Stomach (tissue), 4 donors: ENCODE measurements around the gene GABARAP.

Experiments
- POLR2A ChIP-seq, 4 donors: fragments of 450-650 bp; IDR thresholded peaks; one replicate each; pipeline ENCODE4 v1.6.1; 2016; ENCODE audit warnings: antibody characterized with exemption in 4 of 4, control low read depth in 2 of 4, mild to moderate bottlenecking in 1 of 4, moderate library complexity in 1 of 4
- POLR2AphosphoS5 ChIP-seq, 3 donors: sonication (generic); formaldehyde crosslinking; IDR thresholded peaks; one replicate each; pipeline ENCODE4 v1.6.1; 2016; ENCODE audit warnings: antibody characterized with exemption in 3 of 3
- TF ChIP-seq, protein P1 (sequence below), 7 experiments: fragments of 450-650 bp in 4 of 7; fragments of 200-600 bp in 3 of 7; sonication (generic) in 3 of 7; IDR thresholded peaks; one replicate each; pipeline ENCODE4 v1.5.1; 2016 to 2019; ENCODE audit warnings: antibody characterized with exemption in 7 of 7, control low read depth in 2 of 7, mild to moderate bottlenecking in 1 of 7

DNA sequence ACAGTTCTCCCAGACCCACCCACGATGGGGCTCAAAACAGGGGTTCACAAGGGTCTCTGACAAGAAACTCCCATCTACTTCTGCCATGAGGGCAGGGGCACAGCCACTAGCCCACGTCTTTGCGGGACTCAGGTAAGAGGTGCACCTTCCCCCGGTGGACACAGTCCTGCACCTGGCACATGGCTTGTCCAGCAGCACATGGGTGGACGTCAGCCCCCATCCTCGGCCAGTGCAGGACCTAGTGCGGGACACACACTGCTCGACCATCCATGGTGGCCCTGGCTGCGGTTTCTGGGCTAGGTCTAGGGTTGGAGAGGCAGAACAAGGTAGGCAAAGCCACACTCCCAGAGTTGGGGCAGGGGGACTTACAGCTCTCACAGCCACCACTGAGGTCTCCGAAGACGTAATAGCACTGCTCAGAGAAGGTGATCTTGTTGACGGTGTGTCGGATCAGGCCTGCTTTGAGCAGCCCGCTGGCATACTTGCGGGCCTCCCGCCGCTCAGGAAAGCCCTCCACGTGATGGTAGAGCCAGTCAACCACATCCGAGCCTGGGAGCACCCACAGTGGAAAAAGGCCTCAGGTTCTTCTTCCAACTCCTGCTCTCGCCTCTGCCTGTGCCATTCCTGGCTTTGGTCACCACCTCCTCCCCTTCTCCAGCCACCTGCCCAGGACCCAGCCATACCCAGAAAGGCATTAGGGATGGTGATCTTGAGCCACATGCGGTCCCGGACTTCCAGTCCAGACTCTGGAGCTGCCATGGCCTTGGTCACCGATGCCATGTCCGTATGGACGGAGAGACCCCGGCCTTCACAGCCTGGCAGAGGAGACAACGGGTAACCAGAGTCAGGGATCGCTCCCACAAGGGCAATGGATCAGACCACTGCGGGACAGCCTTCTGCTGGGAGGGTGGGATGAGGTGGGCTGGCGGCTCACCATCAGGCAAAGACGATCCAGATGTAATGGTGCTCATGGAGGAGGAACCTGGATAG is 15.2 kb downstream of the GABARAP start:
- TF ChIP-seq POLR2AphosphoS5 (IDR thresholded peaks at IDR 0.05) (no peak), POLR2A (IDR thresholded peaks at IDR 0.05) (no peak)
- TF ChIP-seq, protein P1, sequence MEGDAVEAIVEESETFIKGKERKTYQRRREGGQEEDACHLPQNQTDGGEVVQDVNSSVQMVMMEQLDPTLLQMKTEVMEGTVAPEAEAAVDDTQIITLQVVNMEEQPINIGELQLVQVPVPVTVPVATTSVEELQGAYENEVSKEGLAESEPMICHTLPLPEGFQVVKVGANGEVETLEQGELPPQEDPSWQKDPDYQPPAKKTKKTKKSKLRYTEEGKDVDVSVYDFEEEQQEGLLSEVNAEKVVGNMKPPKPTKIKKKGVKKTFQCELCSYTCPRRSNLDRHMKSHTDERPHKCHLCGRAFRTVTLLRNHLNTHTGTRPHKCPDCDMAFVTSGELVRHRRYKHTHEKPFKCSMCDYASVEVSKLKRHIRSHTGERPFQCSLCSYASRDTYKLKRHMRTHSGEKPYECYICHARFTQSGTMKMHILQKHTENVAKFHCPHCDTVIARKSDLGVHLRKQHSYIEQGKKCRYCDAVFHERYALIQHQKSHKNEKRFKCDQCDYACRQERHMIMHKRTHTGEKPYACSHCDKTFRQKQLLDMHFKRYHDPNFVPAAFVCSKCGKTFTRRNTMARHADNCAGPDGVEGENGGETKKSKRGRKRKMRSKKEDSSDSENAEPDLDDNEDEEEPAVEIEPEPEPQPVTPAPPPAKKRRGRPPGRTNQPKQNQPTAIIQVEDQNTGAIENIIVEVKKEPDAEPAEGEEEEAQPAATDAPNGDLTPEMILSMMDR (IDR thresholded peaks at IDR 0.05) = no peak
